HCT116 (cell line): ENCODE measurements around the gene SNAPC4. TPM values are rescaled to one million over a fixed set of nuclear protein-coding genes. Genes with fewer than 3 reads are reported as not detected.

ENCODE experiments used
- ATAC-seq: fragments of 200-7000 bp; cut with Tn5 transposase; 2 replicates; pipeline ENCODE4 v1.9.1; 2020; ENCODE audit warnings: mild to moderate bottlenecking, moderate library complexity
- BruUV-seq: library from RNA; stranded (reverse); fragments of 400-500 nt; replicated peaks from 2 replicates; lab custom pipeline; 2021; lab: Mats Ljungman, UMichigan
- CTCF ChIA-PET: fragments of 300-600 bp; sonication (Branson Sonifier 250); formaldehyde crosslinking; loops from one replicate; lab custom pipeline; 2021; ENCODE audit warnings: antibody characterized with exemption; lab: Charles Lee
- POLR2A ChIA-PET: fragments of 300-600, 350-600 bp; sonication (Branson Sonifier 250); formaldehyde crosslinking; loops from one replicate; lab custom pipeline; 2021; ENCODE audit warnings: antibody characterized with exemption; lab: Charles Lee
- RAD21 ChIA-PET, 2 experiments: fragments of 300-600 bp; sonication (Branson Sonifier 250); formaldehyde crosslinking; loops; one replicate each; lab custom pipeline; 2023; ENCODE audit warnings: low total read pairs in 2 of 2; ENCODE audit not compliant: uncharacterized antibody in 2 of 2, unreplicated experiment in 2 of 2, low non-redundant PET in 1 of 2; lab: Charles Lee
- DNase-seq: peaks from one replicate; pipeline ENCODE4 v3.0.0-alpha.2; 2010; ENCODE audit warnings: low read depth, low spot score
- H2AFZ ChIP-seq: fragments of 200-600 bp; shearing (Covaris generic), sonication (generic); 2 replicates; pipeline ENCODE4 v1.6.1; 2017; ENCODE audit warnings: low read depth, mixed run types, mixed read lengths, antibody characterized with exemption, low read length; ENCODE audit not compliant: poor library complexity, severe bottlenecking
- H3K27ac ChIP-seq: 2 replicates; pipeline ENCODE4 v1.5.1; 2012; ENCODE audit warnings: low read depth, low read length
- H3K27me3 ChIP-seq: fragments of 200-600 bp; sonication (generic); 2 replicates; pipeline ENCODE4 v1.6.1; 2016; ENCODE audit warnings: mixed run types, low read length, mixed read lengths; ENCODE audit not compliant: insufficient read depth
- H3K36me3 ChIP-seq, 2 experiments: fragments of 200-500 bp in 1 of 2; fragments of 200-600 bp in 1 of 2; sonication (Bioruptor generic) in 1 of 2; sonication (generic) in 1 of 2; 2 replicates each; pipeline versions ENCODE4 v1.5.1 to v1.6.1; 2014 to 2016; ENCODE audit warnings: low read length in 2 of 2, inconsistent platforms in 1 of 2, mixed read lengths in 1 of 2, mixed run types in 1 of 2; ENCODE audit not compliant: insufficient read depth in 2 of 2, control insufficient read depth in 1 of 2
- H3K4me1 ChIP-seq, 2 experiments: fragments of 200-600 bp in 1 of 2; sonication (generic) in 1 of 2; 2 replicates each; pipeline versions ENCODE4 v1.5.1 to v1.6.1; 2012 to 2017; ENCODE audit warnings: low read length in 2 of 2, inconsistent platforms in 1 of 2, mild to moderate bottlenecking in 1 of 2, mixed read lengths in 1 of 2, mixed run types in 1 of 2, moderate library complexity in 1 of 2; ENCODE audit not compliant: insufficient read depth in 2 of 2, control insufficient read depth in 1 of 2
- H3K4me2 ChIP-seq: fragments of 200-600 bp; sonication (generic); 2 replicates; pipeline ENCODE4 v1.6.1; 2017; ENCODE audit warnings: mixed run types, low read length, mixed read lengths
- H3K4me3 ChIP-seq, 2 experiments: fragments of 200-600 bp in 1 of 2; sonication (generic) in 1 of 2; replicated peaks in 1 of 2; 2 replicates each; pipeline ENCODE4 v1.5.1; 2011 to 2016; ENCODE audit warnings: low read length in 2 of 2, control low read depth in 1 of 2, low read depth in 1 of 2, mild to moderate bottlenecking in 1 of 2, mixed read lengths in 1 of 2, mixed run types in 1 of 2
- H3K79me2 ChIP-seq: fragments of 200-600 bp; sonication (generic); 2 replicates; pipeline ENCODE4 v1.6.1; 2017; ENCODE audit warnings: mild to moderate bottlenecking, mixed run types, low read length, moderate library complexity, mixed read lengths; ENCODE audit not compliant: insufficient read depth
- H3K9ac ChIP-seq: fragments of 200-600 bp; sonication (generic); 2 replicates; pipeline ENCODE4 v1.6.1; 2016; ENCODE audit warnings: low read length, mixed read lengths
- H3K9me2 ChIP-seq: fragments of 200-600 bp; sonication (generic), shearing (Covaris generic); 2 replicates; pipeline ENCODE4 v1.6.1; 2017; ENCODE audit warnings: mixed run types, mild to moderate bottlenecking, moderate library complexity; ENCODE audit not compliant: insufficient read depth
- H3K9me3 ChIP-seq, 2 experiments: fragments of 200-500 bp in 1 of 2; fragments of 200-600 bp in 1 of 2; sonication (Bioruptor generic) in 1 of 2; sonication (generic) in 1 of 2; 2 replicates each; pipeline ENCODE4 v1.6.1; 2014 to 2017; ENCODE audit warnings: low read length in 2 of 2, mixed read lengths in 2 of 2, inconsistent platforms in 1 of 2, low read depth in 1 of 2, mild to moderate bottlenecking in 1 of 2, mixed run types in 1 of 2, moderate library complexity in 1 of 2; ENCODE audit not compliant: control insufficient read depth in 1 of 2, insufficient read depth in 1 of 2
- H4K20me1 ChIP-seq: fragments of 200-600 bp; sonication (generic), shearing (Covaris generic); 2 replicates; pipeline ENCODE4 v1.6.1; 2017; ENCODE audit warnings: mixed run types, mild to moderate bottlenecking, moderate library complexity; ENCODE audit not compliant: insufficient read depth
- EZH2 ChIP-seq: fragments of 200-600 bp; sonication (generic); IDR thresholded peaks from 2 replicates; pipeline ENCODE4 v1.6.1; 2017; ENCODE audit warnings: antibody characterized with exemption, mixed run types
- FOSL1 ChIP-seq: IDR thresholded peaks from 2 replicates; pipeline ENCODE4 v1.6.1; 2012; ENCODE audit warnings: low read depth
- POLR2A ChIP-seq: IDR thresholded peaks from 2 replicates; pipeline ENCODE4 v1.7.0; 2011; ENCODE audit warnings: borderline replicate concordance; ENCODE audit not compliant: insufficient read depth, insufficient read length; ENCODE audit errors: extremely low read depth
- SIN3A ChIP-seq: IDR thresholded peaks from 2 replicates; pipeline ENCODE4 v1.6.1; 2012; ENCODE audit warnings: low read depth
- ZBTB33 ChIP-seq: IDR thresholded peaks from 2 replicates; pipeline ENCODE4 v1.6.1; 2011; ENCODE audit warnings: mild to moderate bottlenecking, low read length, moderate library complexity; ENCODE audit not compliant: insufficient replicate concordance; ENCODE audit errors: extremely low read depth
- ZFX ChIP-seq: fragments of 450-650 bp; IDR thresholded peaks from 2 replicates; pipeline ENCODE4 v1.6.1; 2017
- intact Hi-C: fragments of 100-400 bp; cut with micrococcal nuclease; formaldehyde crosslinking; loops from 2 replicates; pipeline ENCODE4 v1.10.0; 2022
- total RNA-seq: library from RNA; stranded (reverse); gene quantifications from one replicate; pipeline ENCODE4 v1.2.1, GENCODE V29; 2021; ENCODE audit not compliant: unreplicated experiment

SNAPC4 gene
- total RNA-seq, 1 experiment from 2014 or later = 20.4 TPM

GRCh38 chr9:136400038-136400834 lies at the start of gene SNAPC4 (continued):
- TF ChIP-seq ZFX = peak; percentile 53; the same call in 1 of the 2 replicates
- no peak for TF ChIP-seq EZH2
- TF ChIP-seq ZBTB33 = no peak
- TF ChIP-seq, all 23 proteins: peak for 9

GRCh38 chr9:136448655-136449054 lies 48.7 kb upstream of the SNAPC4 start:
- POLR2A ChIA-PET = no interaction called here
- intact Hi-C loops = no loop called here
- RAD21 ChIA-PET = no interaction called here

More at GRCh38 chr9:136448655-136449054, 48.7 kb upstream of the SNAPC4 start:
- no peaks in the 10 kb centered on the region for H3K9me3 ChIP-seq
- no peak overlapping the region for H2AFZ ChIP-seq
- peaks cover 42 to 65% of the 10 kb centered on the region in 2 experiments for H3K36me3 ChIP-seq
- no peak overlapping the region for H3K4me2 ChIP-seq
- no TSS peak for BruUV-seq
- no peaks in the 10 kb centered on the region for H3K9me2 ChIP-seq
- no peak overlapping the region for H3K9ac ChIP-seq
- H3K27ac ChIP-seq = no peak overlapping the region
- no peaks in the 10 kb centered on the region for H4K20me1 ChIP-seq
- no peak for ATAC-seq
- peaks cover 3% of the 10 kb centered on the region; the same call in 1 of the 2 replicates for H3K79me2 ChIP-seq
- no peaks in the 10 kb centered on the region for H3K4me1 ChIP-seq
- H3K4me3 ChIP-seq = no peak overlapping the region
- CTCF ChIA-PET = no interaction called here
- DNase-seq = no peak
- TF ChIP-seq SIN3A (no peak), FOSL1 (no peak), POLR2A (no peak)
- TF ChIP-seq, all 23 proteins: peak for 0
- no peaks in the 10 kb centered on the region for H3K27me3 ChIP-seq
